Measurements from ENCODE around the gene KIF5C.

KIF5C gene

GRCh38 chr2:148853458-148853857 lies 21.6 kb upstream of the KIF5C start:
- no peak for ATAC-seq
- TF ChIP-seq CSRNP3 (CRISPR knock-in tag; IDR thresholded peaks at IDR 0.05), result no peak
- TF ChIP-seq ZNF565 (CRISPR knock-in tag; conservative IDR thresholded peaks at IDR 0.05; ENCODE audit: low read depth), result no peak
- TF ChIP-seq PATZ1 (CRISPR knock-in tag; IDR thresholded peaks at IDR 0.05; ENCODE audit: borderline replicate concordance), result no peak
- TF ChIP-seq BACH2 (CRISPR knock-in tag; IDR thresholded peaks at IDR 0.05; ENCODE audit: borderline replicate concordance), result no peak
- TF ChIP-seq GLIS3 (CRISPR knock-in tag; IDR thresholded peaks at IDR 0.05), result no peak
- TF ChIP-seq TCF4 (CRISPR knock-in tag; IDR thresholded peaks at IDR 0.05; ENCODE audit: borderline replicate concordance), result no peak
- no peak for TF ChIP-seq CREB5 (CRISPR knock-in tag; IDR thresholded peaks at IDR 0.05; ENCODE audit: low read depth)
- TF ChIP-seq ZNF70 (CRISPR knock-in tag; IDR thresholded peaks at IDR 0.05), result no peak
- no peak for TF ChIP-seq CSDC2 (CRISPR knock-in tag; IDR thresholded peaks at IDR 0.05)
- TF ChIP-seq ZFP3 (CRISPR knock-in tag; IDR thresholded peaks at IDR 0.05), result no peak
- TF ChIP-seq POU6F1 (CRISPR knock-in tag; IDR thresholded peaks at IDR 0.05; ENCODE audit: borderline replicate concordance, low read depth), result no peak
- no peak for TF ChIP-seq OSR1 (CRISPR knock-in tag; IDR thresholded peaks at IDR 0.05)
- TF ChIP-seq ESRRG (CRISPR knock-in tag; IDR thresholded peaks at IDR 0.05), result no peak
- TF ChIP-seq ZFP30 (CRISPR knock-in tag; IDR thresholded peaks at IDR 0.05), result no peak
- no peak for TF ChIP-seq RARB (CRISPR knock-in tag; IDR thresholded peaks at IDR 0.05)
- no peak for TF ChIP-seq ZNF8 (CRISPR knock-in tag; IDR thresholded peaks at IDR 0.05)
- no peak for TF ChIP-seq TOX (CRISPR knock-in tag; IDR thresholded peaks at IDR 0.05; ENCODE audit: borderline replicate concordance)

- no peak for ATAC-seq
- TF ChIP-seq TSHZ2 (CRISPR knock-in tag; IDR thresholded peaks at IDR 0.05), result no peak
- TF ChIP-seq ISL1 (CRISPR knock-in tag; IDR thresholded peaks at IDR 0.05), result no peak
- TF ChIP-seq SNAI2 (CRISPR knock-in tag; IDR thresholded peaks at IDR 0.05), result no peak
- TF ChIP-seq PPARA (CRISPR knock-in tag; IDR thresholded peaks at IDR 0.05; ENCODE audit: borderline replicate concordance), result no peak
- no peak for TF ChIP-seq TCF4 (CRISPR knock-in tag; IDR thresholded peaks at IDR 0.05; ENCODE audit: borderline replicate concordance)
- no peak for TF ChIP-seq CREB5 (CRISPR knock-in tag; IDR thresholded peaks at IDR 0.05; ENCODE audit: low read depth)
- TF ChIP-seq TOX (CRISPR knock-in tag; IDR thresholded peaks at IDR 0.05; ENCODE audit: borderline replicate concordance), result no peak
- no peak for TF ChIP-seq ZFP3 (CRISPR knock-in tag; IDR thresholded peaks at IDR 0.05)
- TF ChIP-seq CSRNP3 (CRISPR knock-in tag; IDR thresholded peaks at IDR 0.05), result no peak
- TF ChIP-seq POU6F1 (CRISPR knock-in tag; IDR thresholded peaks at IDR 0.05; ENCODE audit: borderline replicate concordance, low read depth), result no peak
- no peak for TF ChIP-seq OSR1 (CRISPR knock-in tag; IDR thresholded peaks at IDR 0.05)
- TF ChIP-seq ARNTL (CRISPR knock-in tag; IDR thresholded peaks at IDR 0.05; ENCODE audit: borderline replicate concordance, low read depth), result no peak
Measured at GRCh38 chr2:148860037-148860436, 15.0 kb upstream of the KIF5C start.

Data from SK-N-SH treated with all-trans-retinoic acid at 6 μM for 48 hours (cell line).